Mucosa of gallbladder (tissue), 1 donor: Measurements from ENCODE around the gene NUP85. TPM values are rescaled to one million over a fixed set of nuclear protein-coding genes. Genes with fewer than 3 reads are reported as not detected.
"Not testable (repeated sequence)": the region's sequence is repeated elsewhere in the genome, so short reads cannot be mapped to it uniquely, and the experiment has no call there.

Experiments used
- DNase-seq: peaks from one replicate; pipeline ENCODE4 v3.0.0-alpha.2; 2020; ENCODE audit warnings: low spot score
- total RNA-seq: library from RNA; stranded (reverse); gene quantifications from one replicate; pipeline ENCODE4 v1.2.1, GENCODE V29; 2021
- donor health status: DM: no; HTN: no; CAD: no.

Gene NUP85
- total RNA-seq, 1 donor from 2014 or later = 47.3 TPM

GRCh38 chr17:75199886-75200618 is 5.4 kb upstream of the NUP85 start:
- no peak for DNase-seq

- DNase-seq = no peak
Measured at GRCh38 chr17:75205793-75206163, 299 bp downstream of the NUP85 start.

- DNase-seq = not testable (repeated sequence)
Measured at GRCh38 chr17:75207050-75207407, 1.6 kb downstream of the NUP85 start.

DNA sequence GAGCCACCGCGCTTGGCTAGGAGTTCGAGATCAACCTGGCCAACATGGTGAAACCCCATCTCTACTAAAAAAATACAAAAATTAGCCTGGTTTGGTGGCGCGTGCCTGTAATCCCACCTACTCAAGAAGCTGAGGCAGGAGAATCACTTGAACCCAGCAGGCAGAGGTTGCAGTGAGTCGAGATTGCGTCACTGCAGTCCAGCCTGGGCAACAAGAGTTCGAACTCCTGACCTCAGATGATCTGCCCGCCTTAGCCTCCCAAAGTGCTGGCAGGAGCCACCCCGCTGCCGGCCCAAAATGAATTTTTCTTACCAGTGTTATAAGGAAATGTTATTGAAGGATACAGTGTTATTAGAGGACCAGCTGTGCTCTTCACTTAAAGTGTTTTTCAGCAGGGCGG is 2.3 kb downstream of the NUP85 start:
- no peak for DNase-seq

DNA sequence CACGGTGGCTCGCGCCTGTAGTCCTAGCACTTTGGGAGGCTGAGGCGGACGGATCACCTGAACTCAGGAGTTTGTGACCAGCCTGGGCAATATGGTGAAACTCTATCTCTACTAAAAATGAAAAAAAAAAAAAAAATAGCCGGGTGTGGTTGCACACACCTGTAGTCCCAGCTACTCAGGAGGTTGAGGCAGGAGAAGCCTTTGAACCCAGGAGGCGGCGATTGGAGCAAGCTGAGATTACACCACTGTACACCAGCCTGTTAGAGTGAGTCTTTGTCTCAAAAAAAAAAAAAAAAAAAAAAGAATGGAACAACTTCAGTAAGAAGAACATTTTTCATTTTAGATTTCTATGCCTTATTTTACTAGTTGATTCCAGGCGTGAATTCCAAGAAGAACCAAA is 2.7 kb downstream of the NUP85 start:
- DNase-seq = no peak

- DNase-seq = no peak
Measured at GRCh38 chr17:75209061-75209460, 3.6 kb downstream of the NUP85 start.

GRCh38 chr17:75218131-75218530 is 12.7 kb downstream of the NUP85 start:
- DNase-seq = no peak

DNA sequence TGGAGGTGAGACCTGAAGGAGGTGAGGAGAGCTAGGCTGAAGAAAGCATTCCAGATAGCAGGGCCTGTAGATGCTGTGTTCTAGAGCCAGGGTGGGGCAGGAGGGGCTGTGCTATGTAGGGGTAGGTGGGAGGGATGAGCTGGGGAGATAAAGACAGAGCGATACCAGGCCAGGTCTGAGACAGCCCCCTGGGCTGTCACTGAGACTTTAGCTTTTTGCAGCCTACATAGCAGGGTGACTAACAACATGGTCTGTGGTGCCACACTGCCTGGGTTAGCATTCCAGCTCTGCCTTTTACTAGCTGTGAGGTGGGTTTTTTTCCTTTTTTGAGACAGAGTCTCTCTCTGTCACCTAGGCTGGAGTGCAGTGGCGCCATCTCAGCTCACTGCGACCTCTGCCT is 14.3 kb downstream of the NUP85 start:
- DNase-seq = no peak

DNA sequence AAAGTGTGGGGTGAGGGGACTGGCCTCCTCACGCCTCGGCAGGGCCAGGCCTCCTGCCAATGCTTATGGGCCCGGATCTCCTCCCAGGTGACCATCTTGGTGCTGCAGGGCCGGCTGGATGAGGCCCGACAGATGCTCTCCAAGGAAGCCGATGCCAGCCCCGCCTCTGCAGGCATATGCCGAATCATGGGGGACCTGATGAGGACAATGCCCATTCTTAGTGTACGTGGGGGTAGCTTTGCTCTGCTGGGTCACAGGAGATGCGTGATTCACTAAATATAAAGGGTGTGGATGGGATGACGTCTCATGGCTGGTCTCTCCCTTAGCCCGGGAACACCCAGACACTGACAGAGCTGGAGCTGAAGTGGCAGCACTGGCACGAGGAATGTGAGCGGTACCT is 19.5 kb downstream of the NUP85 start:
- DNase-seq = no peak

- DNase-seq = no peak
Measured at GRCh38 chr17:75227729-75228128, 22.2 kb downstream of the NUP85 start.

DNA sequence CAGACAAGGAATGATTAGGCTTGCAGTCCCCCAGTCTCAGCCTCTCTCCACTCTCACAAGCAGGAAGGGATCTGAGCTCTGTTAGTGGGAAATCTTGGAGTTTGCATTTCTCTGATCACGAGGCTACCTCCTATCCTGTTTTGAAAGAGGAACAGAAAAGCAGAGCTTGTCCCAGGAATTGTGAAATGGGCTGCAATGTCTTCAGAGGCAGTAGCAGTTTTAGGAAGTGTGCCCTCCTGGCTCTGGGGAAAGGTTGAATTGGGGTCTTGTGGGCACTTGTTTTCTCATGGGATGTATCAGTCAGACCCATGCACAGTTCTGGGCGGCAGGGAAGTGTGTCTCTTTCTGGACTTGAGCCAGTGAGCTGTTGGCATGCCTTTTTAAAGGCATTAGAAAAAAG is 22.8 kb downstream of the NUP85 start:
- DNase-seq = no peak

DNA sequence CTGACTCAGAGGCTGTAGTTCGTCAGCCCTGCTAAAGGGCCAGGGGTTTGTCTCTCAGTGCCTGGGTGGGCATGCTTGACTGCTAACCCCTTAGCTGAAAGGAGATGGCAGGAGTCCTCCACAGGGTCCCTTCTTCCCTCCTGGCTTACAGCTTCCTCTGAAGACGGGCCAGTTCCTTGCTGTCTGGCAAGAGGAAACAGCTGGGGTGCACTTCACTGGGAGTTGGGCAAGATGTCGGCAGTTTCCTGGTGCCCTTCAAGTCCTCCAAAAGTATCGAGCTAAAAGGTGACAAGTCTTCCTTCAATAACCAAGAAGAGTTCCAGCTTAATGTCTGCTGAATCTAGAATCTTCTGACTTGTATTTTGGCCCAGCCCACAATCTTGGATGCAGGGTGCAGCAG is 23.4 kb downstream of the NUP85 start:
- DNase-seq = no peak

DNA sequence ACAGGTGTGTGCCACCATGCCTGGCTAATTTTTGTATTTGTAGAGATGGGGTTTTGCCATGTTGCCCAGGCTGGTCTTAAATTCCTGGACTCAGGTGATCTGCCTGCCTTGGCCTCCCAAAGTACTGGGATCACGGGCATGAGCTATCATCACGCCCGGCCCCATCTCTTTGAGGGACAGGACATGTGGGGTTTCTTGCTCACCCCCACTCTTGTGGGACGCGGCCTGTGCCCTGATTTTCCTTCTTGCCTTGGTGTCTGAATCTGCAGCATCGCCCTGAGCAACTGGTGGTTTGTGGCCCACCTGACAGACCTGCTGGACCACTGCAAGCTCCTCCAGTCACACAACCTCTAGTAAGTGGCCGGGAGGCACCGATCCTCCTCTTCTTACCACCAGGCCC is 25.6 kb downstream of the NUP85 start:
- no peak for DNase-seq

DNA sequence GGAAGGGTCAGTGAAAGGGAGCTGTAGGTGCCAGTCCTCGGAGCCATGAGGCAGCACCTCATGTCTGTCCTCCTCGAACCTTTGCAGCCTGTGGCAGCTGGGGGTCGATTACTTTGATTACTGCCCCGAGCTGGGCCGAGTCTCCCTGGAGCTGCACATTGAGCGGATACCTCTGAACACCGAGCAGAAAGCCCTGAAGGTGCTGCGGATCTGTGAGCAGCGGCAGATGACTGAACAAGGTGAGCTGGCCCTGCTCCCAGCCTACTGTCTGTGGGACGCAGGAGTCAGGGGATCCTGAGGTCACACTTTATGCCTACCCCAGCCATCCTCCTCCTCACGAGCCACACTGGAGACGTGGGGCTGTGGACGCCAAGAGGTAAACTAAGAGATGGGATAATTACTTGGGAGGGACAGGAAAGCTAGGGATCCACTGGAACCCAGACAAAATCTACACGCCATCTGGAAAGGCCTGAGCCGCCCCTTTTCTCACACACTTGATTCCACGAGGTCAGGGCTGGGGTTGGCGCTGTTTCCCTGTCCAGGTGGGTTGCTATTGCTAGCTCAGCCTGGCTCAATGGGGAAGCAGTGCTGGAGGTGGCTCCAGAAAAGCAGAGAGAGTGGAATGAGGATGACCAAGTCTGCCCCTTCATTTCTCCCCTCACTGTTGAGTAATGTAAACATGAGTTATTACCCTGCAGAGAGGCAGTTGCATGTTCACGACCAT is 26.4 kb downstream of the NUP85 start:
- no peak for DNase-seq

DNA sequence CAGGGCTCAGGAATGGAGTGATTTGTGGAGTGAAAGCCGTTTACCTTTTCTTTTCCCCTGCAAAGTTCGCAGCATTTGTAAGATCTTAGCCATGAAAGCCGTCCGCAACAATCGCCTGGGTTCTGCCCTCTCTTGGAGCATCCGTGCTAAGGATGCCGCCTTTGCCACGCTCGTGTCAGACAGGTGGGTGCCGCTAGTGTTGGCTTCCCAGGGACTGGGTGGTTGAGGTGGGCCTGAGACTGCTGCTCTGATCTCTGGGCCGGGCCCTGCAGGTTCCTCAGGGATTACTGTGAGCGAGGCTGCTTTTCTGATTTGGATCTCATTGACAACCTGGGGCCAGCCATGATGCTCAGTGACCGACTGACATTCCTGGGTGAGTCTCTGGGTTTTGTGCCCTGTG is 27.3 kb downstream of the NUP85 start:
- DNase-seq = no peak

GRCh38 chr17:75237100-75238014 is 31.9 kb downstream of the NUP85 start:
- DNase-seq = no peak

GRCh38 chr17:75238020-75238580 is 32.6 kb downstream of the NUP85 start:
- no peak for DNase-seq

GRCh38 chr17:75238684-75239191 is 33.3 kb downstream of the NUP85 start:
- peak; percentile 40 for DNase-seq

GRCh38 chr17:75239214-75239613 is 33.7 kb downstream of the NUP85 start:
- DNase-seq = no peak

DNA sequence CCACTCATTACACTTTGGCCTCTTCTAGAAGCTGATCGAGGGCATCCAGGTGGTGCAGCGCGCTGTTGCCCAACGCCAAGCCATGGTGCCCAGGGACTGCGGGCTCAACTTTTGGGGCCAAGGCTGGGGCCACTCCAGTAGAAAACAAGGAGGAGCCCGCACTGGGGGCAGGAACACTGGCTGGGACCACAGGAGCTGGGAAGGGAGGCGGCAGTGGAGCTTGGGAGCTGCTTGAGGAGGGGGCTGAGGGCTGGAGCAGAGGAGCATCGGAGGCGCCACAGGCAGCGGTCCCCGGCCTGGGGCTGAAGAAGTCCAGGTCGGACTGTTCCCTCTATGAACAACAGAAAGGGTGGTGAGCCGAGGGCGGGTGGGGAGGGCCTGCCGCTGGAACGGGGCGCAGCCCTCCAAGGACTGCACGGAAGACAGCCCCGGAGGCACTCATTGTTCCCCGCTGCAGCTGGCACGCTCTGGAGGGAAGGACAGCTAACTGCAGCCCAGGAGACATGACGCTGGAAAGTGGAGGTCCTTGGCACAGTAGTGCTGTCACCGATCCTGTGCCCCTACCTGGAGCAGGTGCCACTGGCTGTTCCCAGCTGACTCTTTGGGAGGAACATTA is 34.4 kb downstream of the NUP85 start:
- no peak for DNase-seq

DNA sequence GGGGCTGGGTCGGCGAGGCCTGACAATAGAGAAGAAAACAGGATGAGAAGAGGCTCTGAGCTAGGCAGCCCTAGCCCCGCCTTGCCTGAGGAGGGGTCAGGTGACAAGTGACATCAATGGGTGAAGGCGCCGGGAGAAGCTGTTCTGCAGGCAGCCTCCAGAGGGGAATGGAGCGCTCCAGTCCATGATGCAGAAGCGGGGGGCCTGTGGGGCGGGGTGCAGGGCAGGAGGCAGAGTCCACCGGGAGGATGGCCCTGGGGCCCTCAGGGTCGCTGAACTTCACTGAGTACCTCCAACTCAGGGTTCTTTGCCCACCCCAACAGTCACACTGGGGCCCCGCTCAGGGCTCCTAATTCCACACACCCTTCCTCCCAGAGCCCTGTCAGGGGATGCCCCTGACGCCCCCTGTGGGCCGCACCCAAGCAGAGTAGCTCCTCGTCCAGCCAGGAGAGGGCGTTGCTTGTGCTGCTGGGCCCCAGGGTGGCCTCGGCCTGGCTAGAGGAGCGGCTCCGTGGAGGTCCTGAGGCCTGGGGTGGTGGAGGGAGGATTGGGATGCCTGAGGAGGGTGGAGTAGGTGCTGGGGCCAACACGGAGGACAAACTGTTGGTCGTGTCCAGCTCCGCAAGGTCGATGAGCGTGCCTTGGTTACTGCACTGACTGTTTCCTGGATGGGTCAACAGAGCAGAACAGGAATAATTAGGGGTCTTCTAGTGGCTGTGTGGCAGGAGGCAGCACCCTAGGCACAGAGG is 35.1 kb downstream of the NUP85 start:
- DNase-seq = no peak
